ENCODE measurements around the gene DCAF15.

DCAF15 gene

DNA sequence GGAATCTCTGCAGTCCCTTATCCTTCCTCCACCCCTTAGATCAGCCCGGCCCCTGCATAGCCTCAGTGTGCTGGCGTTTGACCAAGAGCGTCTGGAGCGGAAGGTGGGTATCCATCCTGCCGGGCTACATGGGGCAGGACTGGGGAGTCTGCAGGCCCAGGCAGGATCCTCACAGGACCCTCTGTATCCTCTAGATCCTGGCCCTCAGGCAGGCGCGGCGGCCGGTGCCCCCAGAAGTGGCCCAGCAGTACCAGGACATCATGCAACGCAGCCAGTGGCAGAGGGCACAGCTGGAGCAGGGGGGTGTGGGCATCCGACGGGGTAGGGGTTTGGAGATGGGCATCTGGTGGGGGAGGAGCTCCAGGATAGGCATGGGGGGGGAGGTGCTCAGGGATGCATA, 23.0 kb upstream of the DCAF15 start:
- ChIA-PET POLR2A (no interaction called here), CTCF (no interaction called here)
- TF ChIP-seq, protein P1, sequence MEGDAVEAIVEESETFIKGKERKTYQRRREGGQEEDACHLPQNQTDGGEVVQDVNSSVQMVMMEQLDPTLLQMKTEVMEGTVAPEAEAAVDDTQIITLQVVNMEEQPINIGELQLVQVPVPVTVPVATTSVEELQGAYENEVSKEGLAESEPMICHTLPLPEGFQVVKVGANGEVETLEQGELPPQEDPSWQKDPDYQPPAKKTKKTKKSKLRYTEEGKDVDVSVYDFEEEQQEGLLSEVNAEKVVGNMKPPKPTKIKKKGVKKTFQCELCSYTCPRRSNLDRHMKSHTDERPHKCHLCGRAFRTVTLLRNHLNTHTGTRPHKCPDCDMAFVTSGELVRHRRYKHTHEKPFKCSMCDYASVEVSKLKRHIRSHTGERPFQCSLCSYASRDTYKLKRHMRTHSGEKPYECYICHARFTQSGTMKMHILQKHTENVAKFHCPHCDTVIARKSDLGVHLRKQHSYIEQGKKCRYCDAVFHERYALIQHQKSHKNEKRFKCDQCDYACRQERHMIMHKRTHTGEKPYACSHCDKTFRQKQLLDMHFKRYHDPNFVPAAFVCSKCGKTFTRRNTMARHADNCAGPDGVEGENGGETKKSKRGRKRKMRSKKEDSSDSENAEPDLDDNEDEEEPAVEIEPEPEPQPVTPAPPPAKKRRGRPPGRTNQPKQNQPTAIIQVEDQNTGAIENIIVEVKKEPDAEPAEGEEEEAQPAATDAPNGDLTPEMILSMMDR (IDR thresholded peaks at IDR 0.05; ENCODE audit: control extremely low read depth, extremely low read depth, low read depth, missing control alignments): no peak

DNA sequence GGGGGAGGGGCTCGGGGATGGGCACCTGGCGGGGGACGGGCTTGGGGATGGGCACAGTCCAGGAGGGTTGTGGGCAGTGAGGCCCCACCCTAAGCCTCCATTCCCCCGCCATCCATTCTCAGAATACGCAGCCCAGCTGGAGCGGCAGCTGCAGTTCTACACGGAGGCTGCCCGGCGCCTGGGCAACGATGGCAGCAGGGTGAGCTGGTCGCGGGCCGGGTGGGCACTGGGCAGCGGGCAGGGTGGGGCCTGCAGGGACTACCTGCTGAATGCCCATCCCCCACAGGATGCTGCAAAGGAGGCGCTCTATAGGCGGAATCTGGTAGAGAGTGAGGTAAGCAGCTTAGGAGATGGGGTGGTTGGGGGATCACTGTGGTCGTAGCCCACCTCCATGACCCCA, 22.4 kb upstream of the DCAF15 start:
- ChIA-PET CTCF (no interaction called here), POLR2A (no interaction called here)
- TF ChIP-seq, protein P1 (IDR thresholded peaks at IDR 0.05; ENCODE audit: control extremely low read depth, extremely low read depth, low read depth, missing control alignments): no peak
- DNase-seq (ENCODE audit: extremely low spot score): no peak

More for the DNA sequence above, 23.0 kb upstream of the DCAF15 start:
- DNase-seq (ENCODE audit: extremely low spot score): no peak

DNA sequence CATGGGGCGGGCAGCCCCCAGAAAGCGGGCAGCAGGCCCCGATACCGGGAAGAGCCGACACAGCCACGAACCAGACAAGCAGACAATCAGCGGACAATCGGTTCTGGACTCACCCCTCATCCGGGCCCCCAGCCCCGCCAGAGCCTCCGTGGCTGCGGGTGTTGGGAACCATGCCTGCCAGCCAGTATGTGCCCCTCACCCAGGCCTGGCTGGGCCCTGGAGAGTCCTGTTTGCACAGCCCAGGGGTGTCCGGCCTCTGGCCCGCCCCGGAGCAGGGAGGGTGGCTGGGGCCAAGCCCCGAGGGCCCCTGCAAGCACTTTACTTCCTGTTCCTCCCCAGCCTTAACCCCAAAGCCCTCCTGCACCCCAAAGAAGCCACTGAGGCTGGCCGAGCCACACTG, 21.9 kb upstream of the DCAF15 start:
- POLR2A ChIA-PET: interaction anchor here (0.7 kb wide), 1 partner anchor 688 kb away, joined by 3 read pairs; no protein-coding TSS in a partner anchor
- TF ChIP-seq, protein P1 (IDR thresholded peaks at IDR 0.05; ENCODE audit: control extremely low read depth, extremely low read depth, low read depth, missing control alignments): no peak
- DNase-seq (ENCODE audit: extremely low spot score): no peak
- CTCF ChIA-PET: interaction anchor here (1.1 kb wide), 1 partner anchor 28 kb away, joined by 3 read pairs; no protein-coding TSS in a partner anchor

DNA sequence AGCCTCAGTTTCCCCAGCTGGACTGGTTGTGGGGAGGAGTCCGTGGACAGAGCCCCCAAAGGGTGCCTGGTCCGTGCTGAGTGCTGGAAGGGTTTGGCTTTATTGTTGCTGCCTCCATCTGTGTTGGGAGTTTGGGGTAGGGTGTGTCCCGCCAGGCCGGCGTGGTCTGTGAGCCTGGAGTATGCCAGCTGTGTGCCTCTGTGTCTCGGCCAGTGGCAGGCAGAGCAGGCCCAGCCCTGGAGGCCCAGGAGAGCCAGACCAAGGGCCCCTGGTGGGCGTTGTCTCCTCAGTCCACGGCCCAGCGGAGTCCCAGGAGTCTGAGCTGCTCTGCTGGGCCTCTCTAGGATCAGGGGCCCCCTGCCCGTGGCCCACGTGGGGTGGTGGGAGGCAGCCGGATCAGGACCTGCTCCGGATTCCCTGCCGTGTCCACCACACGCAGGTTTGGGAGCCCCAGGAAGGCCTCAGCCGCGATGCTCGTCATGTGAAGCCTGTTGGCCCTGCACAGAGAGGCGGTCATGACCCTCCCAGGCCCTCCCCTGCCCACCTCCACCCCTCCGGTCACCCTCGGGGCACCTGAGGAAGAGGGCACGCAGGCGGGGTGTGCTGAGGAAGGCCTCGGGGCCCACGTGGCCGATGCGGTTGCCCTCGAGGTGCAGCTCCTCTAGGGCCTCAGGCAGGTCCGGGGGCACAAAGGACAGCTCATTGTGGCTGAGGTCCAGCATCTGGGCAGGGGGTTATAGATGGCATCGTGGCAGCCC, 20.7 kb upstream of the DCAF15 start:
- TF ChIP-seq, protein P1 (IDR thresholded peaks at IDR 0.05; ENCODE audit: control extremely low read depth, extremely low read depth, low read depth, missing control alignments): no peak
- POLR2A ChIA-PET: interaction anchor here (0.6 kb wide), 1 partner anchor 10 kb away, joined by 4 read pairs; no protein-coding TSS in a partner anchor
- CTCF ChIA-PET: interaction anchor here (1.1 kb wide), 1 partner anchor 29 kb away, joined by 3 read pairs; no protein-coding TSS in a partner anchor
- DNase-seq (ENCODE audit: extremely low spot score): no peak

DNA sequence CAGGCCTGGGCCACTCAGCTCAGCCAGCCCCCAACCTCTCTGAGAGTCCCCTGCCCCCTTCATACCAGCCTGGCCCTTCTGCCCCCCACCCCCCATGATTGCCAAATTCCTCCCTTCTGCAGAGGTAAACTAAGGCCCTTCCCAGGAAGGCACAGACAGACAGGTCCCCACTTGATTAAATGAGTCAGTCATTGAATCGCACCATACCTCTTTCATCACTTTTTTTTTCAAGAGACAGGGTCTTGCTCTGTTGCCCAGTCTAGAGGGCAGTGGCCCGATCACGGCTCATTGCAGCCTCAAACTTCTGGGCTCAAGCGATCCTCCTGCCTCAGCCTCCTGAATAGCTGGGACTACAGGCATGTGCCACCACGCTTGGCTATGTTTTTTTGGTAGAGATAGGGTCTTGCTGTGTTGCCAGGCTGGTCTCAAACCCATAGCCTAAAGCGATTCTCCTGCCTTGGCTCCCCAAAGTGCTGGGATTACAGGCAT, 20.1 kb upstream of the DCAF15 start:
- TF ChIP-seq, protein P1 (IDR thresholded peaks at IDR 0.05; ENCODE audit: control extremely low read depth, extremely low read depth, low read depth, missing control alignments): no peak
- ChIA-PET POLR2A (no interaction called here), CTCF (interaction anchor here (1.0 kb wide), 1 partner anchor 70 kb away, joined by 3 read pairs; no protein-coding TSS in a partner anchor)
- no peak for DNase-seq (ENCODE audit: extremely low spot score)

DNA sequence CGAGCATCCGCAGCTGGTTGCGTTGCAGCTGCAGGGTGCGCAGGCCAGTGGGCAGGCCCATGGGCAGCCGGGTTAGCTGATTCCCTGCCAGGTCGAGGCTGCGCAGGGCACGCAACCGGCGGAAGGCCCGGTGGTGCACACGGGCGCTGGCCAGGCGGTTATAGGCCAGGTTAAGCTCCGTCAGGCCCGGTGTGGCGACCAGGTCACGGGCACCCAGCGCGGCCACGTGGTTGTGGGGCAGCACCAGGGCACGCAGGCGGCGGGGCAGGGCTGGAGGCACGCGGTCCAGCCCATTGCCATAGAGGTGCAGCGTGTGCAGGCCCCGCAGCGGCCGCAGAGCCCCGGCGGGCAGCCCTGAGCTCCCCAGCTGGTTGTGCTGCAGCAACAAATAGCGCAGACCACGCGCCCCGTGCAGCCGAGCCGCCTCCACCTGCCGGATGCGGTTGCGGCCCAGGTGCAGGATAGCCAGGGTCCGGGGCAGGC, 19.4 kb upstream of the DCAF15 start:
- CTCF ChIA-PET: interaction anchor here (1.0 kb wide), 1 partner anchor 71 kb away, joined by 3 read pairs; no protein-coding TSS in a partner anchor
- POLR2A ChIA-PET: no interaction called here
- TF ChIP-seq, protein P1 (IDR thresholded peaks at IDR 0.05; ENCODE audit: control extremely low read depth, extremely low read depth, low read depth, missing control alignments): no peak
- no peak for DNase-seq (ENCODE audit: extremely low spot score)
